VCaP (cell line): ENCODE results near the gene CLSTN3.

Experiments used
- H3K27ac ChIP-seq: fragments of 450-650 bp; 2 replicates; pipeline ENCODE4 v1.5.1; 2017
- CTCF ChIP-seq: fragments of 450-650 bp; conservative IDR thresholded peaks from 2 replicates; pipeline ENCODE4 v1.5.1; 2017; ENCODE audit warnings: mild to moderate bottlenecking, moderate library complexity

Gene CLSTN3

GRCh38 chr12:7114008-7114407 lies 16.2 kb upstream of the CLSTN3 start:
- no peak overlapping the region for H3K27ac ChIP-seq
- TF ChIP-seq CTCF, result no peak

GRCh38 chr12:7114851-7115250 lies 15.3 kb upstream of the CLSTN3 start:
- H3K27ac ChIP-seq, result no peak overlapping the region
- no peak for TF ChIP-seq CTCF

GRCh38 chr12:7116196-7116595 lies 14.0 kb upstream of the CLSTN3 start:
- TF ChIP-seq CTCF, result no peak
- H3K27ac ChIP-seq, result no peak overlapping the region

- TF ChIP-seq CTCF, result no peak
- H3K27ac ChIP-seq, result no peak overlapping the region
These were observed 13.3 kb upstream of the CLSTN3 start for GRCh38 chr12:7116916-7117315.

- no peak overlapping the region for H3K27ac ChIP-seq
- no peak for TF ChIP-seq CTCF
These were observed 12.5 kb upstream of the CLSTN3 start for GRCh38 chr12:7117670-7118069.

GRCh38 chr12:7118881-7119280 lies 11.3 kb upstream of the CLSTN3 start:
- no peak overlapping the region for H3K27ac ChIP-seq
- TF ChIP-seq CTCF, result no peak

GRCh38 chr12:7120166-7120565 lies 10.0 kb upstream of the CLSTN3 start:
- H3K27ac ChIP-seq, result no peak overlapping the region
- no peak for TF ChIP-seq CTCF

- H3K27ac ChIP-seq, result no peak overlapping the region
- TF ChIP-seq CTCF, result no peak
These were observed 8.8 kb upstream of the CLSTN3 start for GRCh38 chr12:7121324-7121723.
